WTC11 (cell line): ENCODE results near the gene NPHS1. TPM values are rescaled to one million over a fixed set of nuclear protein-coding genes. Genes with fewer than 3 reads are reported as not detected.

Source experiments
- ATAC-seq: fragments of 200-7000 bp; cut with Tn5 transposase; 2 replicates; pipeline ENCODE4 v1.10.0; 2021; ENCODE audit warnings: mild to moderate bottlenecking, moderate library complexity
- CTCF ChIA-PET: fragments of 300-600 bp; sonication (Branson Sonifier 250); formaldehyde crosslinking; loops from one replicate; lab custom pipeline; 2021; ENCODE audit warnings: antibody characterized with exemption; lab: Charles Lee
- POLR2A ChIA-PET: fragments of 350-600 bp; sonication (Branson Sonifier 250); formaldehyde crosslinking; loops from one replicate; lab custom pipeline; 2021; ENCODE audit warnings: antibody characterized with exemption; lab: Charles Lee
- DNase-seq: peaks from one replicate; pipeline ENCODE4 v3.0.0; 2021; ENCODE audit warnings: low spot score
- H3K27ac Mint-ChIP-seq: 2 replicates; pipeline ENCODE4 v1.8.0; 2021; ENCODE audit warnings: mixed read lengths
- H3K27me3 Mint-ChIP-seq: 2 replicates; pipeline ENCODE4 v1.8.0; 2021; ENCODE audit warnings: low read depth, mild to moderate bottlenecking, moderate library complexity, mixed read lengths
- H3K36me3 Mint-ChIP-seq: 2 replicates; pipeline ENCODE4 v1.8.0; 2021; ENCODE audit warnings: mixed read lengths
- H3K4me1 Mint-ChIP-seq: 2 replicates; pipeline ENCODE4 v1.8.0; 2022; ENCODE audit warnings: mixed read lengths
- H3K4me3 Mint-ChIP-seq: 2 replicates; pipeline ENCODE4 v1.8.0; 2021; ENCODE audit warnings: mild to moderate bottlenecking, moderate library complexity, mixed read lengths
- H3K9me3 Mint-ChIP-seq: 2 replicates; pipeline ENCODE4 v1.8.0; 2021; ENCODE audit warnings: mixed read lengths
- AR ChIP-seq: fragments of 250-450 bp; sonication (Bioruptor Pico); IDR thresholded peaks from 2 replicates; pipeline ENCODE4 v1.9.0; 2021; ENCODE audit warnings: mild to moderate bottlenecking
- ATF1 ChIP-seq: sonication (generic); formaldehyde crosslinking; IDR thresholded peaks from 2 replicates; pipeline ENCODE4 v1.8.1; 2023; ENCODE audit warnings: mild to moderate bottlenecking, moderate library complexity, missing genetic modification reagents
- CDX4 ChIP-seq: fragments of 250-450 bp; sonication (Bioruptor Pico); IDR thresholded peaks from 2 replicates; pipeline ENCODE4 v1.9.0; 2021; ENCODE audit warnings: moderate library complexity, mild to moderate bottlenecking, inconsistent platforms, borderline replicate concordance
- EMX1 ChIP-seq: fragments of 250-450 bp; sonication (Bioruptor Pico); IDR thresholded peaks from 2 replicates; pipeline ENCODE4 v1.8.0; 2021; ENCODE audit warnings: mild to moderate bottlenecking
- ERG ChIP-seq: fragments of 250-450 bp; sonication (Bioruptor Pico); IDR thresholded peaks from 2 replicates; pipeline ENCODE4 v1.8.0; 2021; ENCODE audit warnings: mild to moderate bottlenecking
- ETV6 ChIP-seq: sonication (generic); formaldehyde crosslinking; IDR thresholded peaks from 2 replicates; pipeline ENCODE4 v1.8.1; 2022; ENCODE audit warnings: mild to moderate bottlenecking, missing genetic modification reagents
- FOXP1 ChIP-seq: sonication (generic); formaldehyde crosslinking; IDR thresholded peaks from 2 replicates; pipeline ENCODE4 v1.8.0; 2022; ENCODE audit warnings: missing genetic modification reagents, mild to moderate bottlenecking, moderate library complexity, borderline replicate concordance
- GRHL2 ChIP-seq: fragments of 250-450 bp; sonication (Bioruptor Pico); IDR thresholded peaks from 2 replicates; pipeline ENCODE4 v1.8.0; 2022; ENCODE audit warnings: mild to moderate bottlenecking, moderate library complexity; ENCODE audit not compliant: insufficient replicate concordance, severe bottlenecking
- GTF2I ChIP-seq: fragments of 250-450 bp; sonication (Bioruptor Pico); conservative IDR thresholded peaks from 2 replicates; pipeline ENCODE4 v1.4.0; 2021; ENCODE audit warnings: mild to moderate bottlenecking
- HMGA2 ChIP-seq: fragments of 250-450 bp; sonication (Bioruptor Pico); IDR thresholded peaks from 2 replicates; pipeline ENCODE4 v1.4.0; 2021; ENCODE audit warnings: mild to moderate bottlenecking, moderate library complexity
- IRF1 ChIP-seq: sonication (generic); formaldehyde crosslinking; IDR thresholded peaks from 2 replicates; pipeline ENCODE4 v1.8.0; 2023; ENCODE audit warnings: missing genetic modification reagents
- NR1H2 ChIP-seq: sonication (generic); formaldehyde crosslinking; IDR thresholded peaks from 2 replicates; pipeline ENCODE4 v1.9.0; 2021; ENCODE audit warnings: mild to moderate bottlenecking, moderate library complexity, missing genetic modification reagents
- NR2C2 ChIP-seq: sonication (generic); formaldehyde crosslinking; IDR thresholded peaks from 2 replicates; pipeline ENCODE4 v1.8.0; 2022; ENCODE audit warnings: mild to moderate bottlenecking, missing genetic modification reagents
- PRDM15 ChIP-seq: sonication (generic); formaldehyde crosslinking; IDR thresholded peaks from 2 replicates; pipeline ENCODE4 v1.8.0; 2022; ENCODE audit warnings: missing genetic modification reagents
- PRRX2 ChIP-seq: fragments of 250-450 bp; sonication (Bioruptor Pico); IDR thresholded peaks from 2 replicates; pipeline ENCODE4 v1.8.0; 2021; ENCODE audit warnings: mild to moderate bottlenecking
- ZNF121 ChIP-seq: sonication (generic); formaldehyde crosslinking; IDR thresholded peaks from 2 replicates; pipeline ENCODE4 v1.8.0; 2023; ENCODE audit warnings: missing genetic modification reagents
- ZNF138 ChIP-seq: sonication (generic); formaldehyde crosslinking; conservative IDR thresholded peaks from 2 replicates; pipeline ENCODE4 v1.8.1; 2022; ENCODE audit warnings: mild to moderate bottlenecking, moderate library complexity, missing genetic modification reagents
- ZNF281 ChIP-seq: sonication (generic); formaldehyde crosslinking; IDR thresholded peaks from 2 replicates; pipeline ENCODE4 v1.8.0; 2023; ENCODE audit warnings: mild to moderate bottlenecking, missing genetic modification reagents
- ZNF317 ChIP-seq: sonication (generic); formaldehyde crosslinking; IDR thresholded peaks from 2 replicates; pipeline ENCODE4 v1.8.1; 2023; ENCODE audit warnings: low read depth, mild to moderate bottlenecking, moderate library complexity, missing genetic modification reagents, borderline replicate concordance
- ZNF425 ChIP-seq: fragments of 250-450 bp; sonication (Bioruptor Pico); conservative IDR thresholded peaks from 2 replicates; pipeline ENCODE4 v1.9.0; 2021; ENCODE audit warnings: mild to moderate bottlenecking
- total RNA-seq: library from RNA; stranded (reverse); gene quantifications from 3 replicates; pipeline ENCODE4 v1.2.3, GENCODE V29; 2021

Gene NPHS1
- total RNA-seq, 1 experiment from 2014 or later: 0.61 TPM

- DNase-seq (no peak), ATAC-seq (no peak)
- H3K4me1 Mint-ChIP-seq: peaks cover 9% of the 10 kb centered on the region
- H3K27ac Mint-ChIP-seq: no peak overlapping the region
- peaks cover 32% of the 10 kb centered on the region for H3K27me3 Mint-ChIP-seq
- no peak overlapping the region for H3K4me3 Mint-ChIP-seq
- no peaks in the 10 kb centered on the region for H3K36me3 Mint-ChIP-seq
- no peaks in the 10 kb centered on the region for H3K9me3 Mint-ChIP-seq
- POLR2A ChIA-PET: no interaction called here
- CTCF ChIA-PET: interaction anchor here (0.5 to 2.8 kb wide), 2 partner anchors 8 to 113 kb away, joined by 4 to 11 read pairs; no protein-coding TSS in a partner anchor
- TF ChIP-seq NR1H2: no peak
- TF ChIP-seq NR2C2: no peak
- no peak for TF ChIP-seq ETV6
- no peak for TF ChIP-seq ZNF138
- no peak for TF ChIP-seq ZNF317 (CRISPR knock-in tag)
- TF ChIP-seq PRDM15: no peak
- TF ChIP-seq AR (CRISPR knock-in tag): no peak
- TF ChIP-seq GTF2I (CRISPR knock-in tag): no peak
- TF ChIP-seq EMX1 (CRISPR knock-in tag): no peak
- no peak for TF ChIP-seq GRHL2 (CRISPR knock-in tag)
- TF ChIP-seq PRRX2 (CRISPR knock-in tag): no peak
These were observed 59.4 kb downstream of the NPHS1 start for GRCh38 chr19:35792888-35793287.

- Mint-ChIP-seq H3K27ac (no peak overlapping the region), H3K36me3 (no peaks in the 10 kb centered on the region), H3K4me3 (no peak overlapping the region), H3K27me3 (peaks cover 26% of the 10 kb centered on the region), H3K9me3 (no peaks in the 10 kb centered on the region), H3K4me1 (peaks cover 7% of the 10 kb centered on the region)
- no peak for DNase-seq
- ChIA-PET POLR2A (no interaction called here), CTCF (interaction anchor here (2.8 kb wide), 1 partner anchor 8 kb away, joined by 11 read pairs; no protein-coding TSS in a partner anchor)
- no peak for ATAC-seq
- TF ChIP-seq ZNF425 (CRISPR knock-in tag) (no peak), ERG (CRISPR knock-in tag) (no peak), ZNF281 (CRISPR knock-in tag) (no peak), ATF1 (CRISPR knock-in tag) (no peak), ZNF121 (no peak), IRF1 (no peak), CDX4 (no peak), FOXP1 (CRISPR knock-in tag) (no peak), HMGA2 (CRISPR knock-in tag) (no peak)
These were observed 60.0 kb downstream of the NPHS1 start for GRCh38 chr19:35792312-35792711.
